ENCODE measurements around the gene SMARCA2. TPM values are rescaled to one million over a fixed set of nuclear protein-coding genes. Genes with fewer than 3 reads are reported as not detected.

Gene SMARCA2
- total and polyA plus RNA-seq, 9 donors = 108 to 404 (median 199) TPM

DNA sequence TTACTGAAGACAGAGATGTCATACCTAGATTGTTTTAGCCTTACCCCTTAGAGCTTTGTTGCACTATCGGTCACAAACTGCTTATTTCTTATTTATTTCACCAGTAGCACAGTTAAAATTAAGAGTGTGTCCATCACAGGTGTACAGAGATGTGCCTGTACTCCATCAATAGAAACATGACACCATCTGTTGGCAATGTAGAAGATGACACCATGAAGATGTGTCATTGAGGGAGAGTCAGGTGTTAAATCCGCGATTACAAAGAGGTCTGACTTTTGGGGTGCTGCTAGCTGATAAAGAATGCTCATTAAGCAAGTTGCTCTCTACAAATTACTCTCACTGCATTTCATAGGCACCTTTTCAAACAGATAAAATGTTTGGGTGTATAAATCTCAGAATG lies 164.4 kb downstream of the SMARCA2 start:
- H3K4me1 ChIP-seq (ENCODE audit: insufficient read depth) = no peaks in the 10 kb centered on the region
- DNase-seq = no peak
- TF ChIP-seq EP300 (IDR thresholded peaks at IDR 0.05) = no peak
- TF ChIP-seq, protein P1, sequence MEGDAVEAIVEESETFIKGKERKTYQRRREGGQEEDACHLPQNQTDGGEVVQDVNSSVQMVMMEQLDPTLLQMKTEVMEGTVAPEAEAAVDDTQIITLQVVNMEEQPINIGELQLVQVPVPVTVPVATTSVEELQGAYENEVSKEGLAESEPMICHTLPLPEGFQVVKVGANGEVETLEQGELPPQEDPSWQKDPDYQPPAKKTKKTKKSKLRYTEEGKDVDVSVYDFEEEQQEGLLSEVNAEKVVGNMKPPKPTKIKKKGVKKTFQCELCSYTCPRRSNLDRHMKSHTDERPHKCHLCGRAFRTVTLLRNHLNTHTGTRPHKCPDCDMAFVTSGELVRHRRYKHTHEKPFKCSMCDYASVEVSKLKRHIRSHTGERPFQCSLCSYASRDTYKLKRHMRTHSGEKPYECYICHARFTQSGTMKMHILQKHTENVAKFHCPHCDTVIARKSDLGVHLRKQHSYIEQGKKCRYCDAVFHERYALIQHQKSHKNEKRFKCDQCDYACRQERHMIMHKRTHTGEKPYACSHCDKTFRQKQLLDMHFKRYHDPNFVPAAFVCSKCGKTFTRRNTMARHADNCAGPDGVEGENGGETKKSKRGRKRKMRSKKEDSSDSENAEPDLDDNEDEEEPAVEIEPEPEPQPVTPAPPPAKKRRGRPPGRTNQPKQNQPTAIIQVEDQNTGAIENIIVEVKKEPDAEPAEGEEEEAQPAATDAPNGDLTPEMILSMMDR (IDR thresholded peaks at IDR 0.05) = no peak
- TF ChIP-seq POLR2A (IDR thresholded peaks at IDR 0.05) = no peak
- H3K36me3 ChIP-seq = no peaks in the 10 kb centered on the region
- intact Hi-C loops (cut with DNase I) = loop anchor here in 1 of 4 donors (10.0 kb wide), 1 partner anchor 45 kb away; no protein-coding TSS in a partner anchor
- H3K27ac ChIP-seq = no peak overlapping the region
- 69 to 84% (median 83%) methylated on average over 3 of the region's 3 CpGs for WGBS, 3 donors
- H3K9me3 ChIP-seq = no peaks in the 10 kb centered on the region
- no peaks in the 10 kb centered on the region for H3K27me3 ChIP-seq
- H3K4me3 ChIP-seq = no peak overlapping the region

DNA sequence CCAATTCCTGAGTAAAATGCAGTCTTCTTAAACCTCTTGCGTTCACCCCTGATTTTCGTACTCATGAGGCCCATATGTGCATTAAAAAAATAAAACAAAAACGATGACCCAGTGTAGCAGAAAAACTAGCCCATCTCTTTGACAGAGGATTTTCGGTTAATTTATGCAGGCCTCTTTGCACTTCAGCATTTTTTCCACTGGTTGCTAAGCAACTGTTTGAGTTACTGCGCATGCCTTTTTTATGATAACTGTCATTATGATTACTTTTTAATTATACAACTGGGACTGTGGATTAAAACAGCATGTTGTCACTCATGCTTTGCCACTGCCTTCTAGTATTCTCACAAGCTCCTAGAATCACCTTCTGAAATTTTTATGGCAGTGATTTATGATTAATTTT lies 165.0 kb downstream of the SMARCA2 start:
- no peak for TF ChIP-seq POLR2A (IDR thresholded peaks at IDR 0.05)
- TF ChIP-seq, protein P1 (IDR thresholded peaks at IDR 0.05) = no peak
- TF ChIP-seq EP300 (IDR thresholded peaks at IDR 0.05) = no peak
- DNase-seq = no peak
- H3K36me3 ChIP-seq = no peaks in the 10 kb centered on the region
- no peak overlapping the region for H3K27ac ChIP-seq
- H3K4me3 ChIP-seq = no peak overlapping the region
- no peaks in the 10 kb centered on the region for H3K4me1 ChIP-seq (ENCODE audit: insufficient read depth)
- 40 to 43% (median 41%) methylated on average over 5 of the region's 5 CpGs for WGBS, 3 donors
- no peaks in the 10 kb centered on the region for H3K27me3 ChIP-seq
- no peaks in the 10 kb centered on the region for H3K9me3 ChIP-seq
- intact Hi-C loops (cut with DNase I) = no loop called here

DNA sequence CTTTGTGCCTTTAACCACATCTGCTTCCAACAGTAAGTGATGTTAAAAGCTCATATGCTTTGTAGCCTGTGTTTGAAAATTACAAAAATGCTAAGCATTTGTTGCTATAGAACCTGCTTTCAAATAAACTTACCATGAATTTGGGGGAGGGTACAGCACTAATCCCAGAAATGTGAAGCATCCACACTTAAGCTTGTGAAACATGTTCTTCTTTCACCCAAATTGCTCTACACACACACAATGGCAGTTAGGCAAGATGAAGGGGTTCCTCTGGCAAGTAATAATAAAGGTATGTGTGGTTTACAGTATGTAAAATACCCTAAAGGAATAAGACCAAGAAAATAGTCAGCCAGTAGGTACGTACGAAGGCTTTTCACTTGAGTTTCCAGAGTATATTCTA lies 165.6 kb downstream of the SMARCA2 start:
- no peak overlapping the region for H3K4me3 ChIP-seq
- TF ChIP-seq, protein P1 (IDR thresholded peaks at IDR 0.05) = no peak
- TF ChIP-seq POLR2A (IDR thresholded peaks at IDR 0.05) = no peak
- H3K4me1 ChIP-seq (ENCODE audit: insufficient read depth) = no peaks in the 10 kb centered on the region
- no peaks in the 10 kb centered on the region for H3K36me3 ChIP-seq
- H3K27ac ChIP-seq = no peak overlapping the region
- 85 to 90% (median 89%) methylated on average over 2 of the region's 2 CpGs for WGBS, 3 donors
- no peak for DNase-seq
- intact Hi-C loops (cut with DNase I) = no loop called here
- no peaks in the 10 kb centered on the region for H3K9me3 ChIP-seq
- no peaks in the 10 kb centered on the region for H3K27me3 ChIP-seq

DNA sequence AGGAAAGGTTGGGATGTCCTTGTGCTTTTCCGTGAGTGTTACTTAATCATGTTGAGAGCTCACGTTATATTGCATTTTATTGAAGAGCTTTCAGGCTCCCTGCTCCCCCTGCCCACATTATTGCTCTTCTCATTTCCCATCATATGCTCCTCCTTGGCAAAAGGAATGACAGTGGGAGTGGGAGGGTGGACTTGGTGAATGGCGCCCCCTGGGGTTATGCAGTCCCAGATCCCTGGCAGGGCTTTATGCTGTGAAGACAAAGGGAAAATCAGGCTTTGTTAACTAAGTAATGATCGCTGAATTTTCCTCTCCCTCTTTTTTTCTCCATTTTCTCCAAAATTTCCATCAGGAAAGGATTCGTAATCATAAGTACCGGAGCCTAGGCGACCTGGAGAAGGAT lies 166.6 kb downstream of the SMARCA2 start:
- DNase-seq = no peak
- Histone ChIP-seq H3K9me3 (no peaks in the 10 kb centered on the region), H3K27ac (no peak overlapping the region), H3K36me3 (no peaks in the 10 kb centered on the region), H3K4me1 (ENCODE audit: insufficient read depth) (no peaks in the 10 kb centered on the region), H3K4me3 (no peak overlapping the region), H3K27me3 (no peaks in the 10 kb centered on the region)
- WGBS, 3 donors = 87 to 91% (median 90%) methylated on average over 7 of the region's 7 CpGs
- intact Hi-C loops (cut with DNase I) = no loop called here
- TF ChIP-seq POLR2A (IDR thresholded peaks at IDR 0.05) (no peak), EP300 (IDR thresholded peaks at IDR 0.05) (no peak)
- TF ChIP-seq, protein P1 (IDR thresholded peaks at IDR 0.05) = no peak
